ENCODE results near the gene GABPA.

Gene GABPA

GRCh38 chr21:25813917-25814316, 79.1 kb downstream of the GABPA start:
- no peak for DNase-seq

DNA sequence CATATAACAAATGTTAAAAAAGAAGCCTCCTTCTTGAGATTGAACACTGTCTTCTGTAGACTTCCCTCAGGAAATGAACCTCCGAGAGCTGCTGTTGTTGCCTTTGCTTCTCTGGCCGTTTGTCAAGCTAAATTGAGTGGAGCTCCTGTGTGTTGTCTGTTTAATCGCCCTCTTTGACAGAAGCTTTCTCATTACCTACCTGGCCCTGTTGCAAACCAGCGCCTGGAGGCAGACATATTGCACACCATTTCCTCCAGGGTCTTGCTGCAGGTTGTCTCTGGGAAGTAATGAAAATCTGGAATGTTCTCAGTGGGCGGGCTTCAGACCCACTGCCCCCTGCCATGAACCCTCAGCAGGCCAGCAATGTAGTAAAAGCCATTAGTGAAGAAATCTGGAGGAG, 83.3 kb downstream of the GABPA start:
- no peak for DNase-seq

DNA sequence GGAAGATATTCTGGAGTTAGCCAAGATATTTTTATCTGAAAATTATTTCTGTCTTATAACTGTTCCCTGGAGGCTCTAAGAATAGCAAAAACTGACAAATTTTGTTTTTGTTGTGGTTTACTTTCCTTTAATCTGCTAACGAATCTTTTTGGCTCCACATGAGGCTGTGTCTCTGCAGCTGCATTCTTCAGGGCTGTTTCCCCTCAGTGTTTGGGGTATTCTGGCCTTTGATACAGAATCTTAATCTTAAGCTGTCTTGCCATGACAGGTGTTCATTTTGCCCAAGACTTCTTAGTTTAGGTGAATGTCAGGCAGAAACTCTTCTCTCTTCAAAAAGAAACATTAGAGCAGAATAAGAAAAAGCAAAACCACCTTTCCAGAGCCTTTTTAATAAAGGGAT, 83.8 kb downstream of the GABPA start:
- no peak for DNase-seq

Measured in T-helper 2 cell (primary cell).